K562 (cell line): ENCODE measurements around the gene CEACAM20. TPM values are rescaled to one million over a fixed set of nuclear protein-coding genes. Genes with fewer than 3 reads are reported as not detected.

Experiments used
- BMI1 ChIP-seq: fragments of 150-350 bp; IDR thresholded peaks from 2 replicates; pipeline ENCODE4 v1.6.1; 2014; ENCODE audit warnings: low read length
- ELK3 ChIP-seq: fragments of 450-650 bp; formaldehyde crosslinking; IDR thresholded peaks from 2 replicates; pipeline ENCODE4 v1.4.0; 2020; ENCODE audit warnings: mild to moderate bottlenecking
- HDAC3 ChIP-seq: fragments of 450-650 bp; IDR thresholded peaks from 2 replicates; pipeline ENCODE4 v1.6.1; 2018; ENCODE audit warnings: borderline replicate concordance, mild to moderate bottlenecking, moderate library complexity; ENCODE audit not compliant: partially characterized antibody
- HNRNPLL ChIP-seq: fragments of 200-400 bp; formaldehyde crosslinking; IDR thresholded peaks from 2 replicates; pipeline ENCODE4 v1.6.1; 2017; ENCODE audit warnings: low read length, low read depth, mild to moderate bottlenecking; ENCODE audit not compliant: poor library complexity, severe bottlenecking
- MYNN ChIP-seq, 2 experiments: sonication (generic); formaldehyde crosslinking in 1 of 2; IDR thresholded peaks; 2 replicates each; pipeline versions ENCODE4 v1.5.0 to v1.6.1; 2016 to 2020; ENCODE audit warnings: antibody characterized with exemption in 1 of 2, missing genetic modification reagents in 1 of 2
- PHTF2 ChIP-seq: fragments of 250-450 bp; sonication (Bioruptor Pico); IDR thresholded peaks from 2 replicates; pipeline ENCODE4 v1.5.0; 2021; ENCODE audit warnings: mild to moderate bottlenecking
- POLR2G ChIP-seq: fragments of 200-400 bp; formaldehyde crosslinking; IDR thresholded peaks from 2 replicates; pipeline ENCODE4 v1.6.1; 2017; ENCODE audit warnings: low read depth, mild to moderate bottlenecking, antibody characterized with exemption, low read length, moderate library complexity
- POLR3A ChIP-seq: IDR thresholded peaks from 2 replicates; pipeline ENCODE4 v1.6.1; 2011; ENCODE audit warnings: borderline replicate concordance, mild to moderate bottlenecking, moderate library complexity; ENCODE audit not compliant: insufficient read length, insufficient read depth; ENCODE audit errors: extremely low read depth
- POLR3G ChIP-seq: IDR thresholded peaks from 2 replicates; pipeline ENCODE4 v1.6.1; 2011; ENCODE audit not compliant: insufficient read length, insufficient replicate concordance; ENCODE audit errors: extremely low read depth
- RCOR1 ChIP-seq, 2 experiments: IDR thresholded peaks; 2 replicates each; pipeline ENCODE4 v1.6.1; 2012; ENCODE audit warnings: low read depth in 2 of 2, low read length in 2 of 2, borderline replicate concordance in 1 of 2, improper control_type of control experiment in 1 of 2
- RERE ChIP-seq: sonication (generic); formaldehyde crosslinking; IDR thresholded peaks from 2 replicates; pipeline ENCODE4 v1.8.0; 2023; ENCODE audit warnings: missing genetic modification reagents, mild to moderate bottlenecking, borderline replicate concordance
- SAP30 ChIP-seq: fragments of 200-600 bp; sonication (generic); IDR thresholded peaks from 2 replicates; pipeline ENCODE4 v1.6.1; 2012; ENCODE audit warnings: borderline replicate concordance, low read depth, mild to moderate bottlenecking, moderate library complexity, low read length, control low read depth, inconsistent platforms; ENCODE audit not compliant: insufficient read depth, poor library complexity, severe bottlenecking
- SMARCB1 ChIP-seq: IDR thresholded peaks from 2 replicates; pipeline ENCODE4 v1.6.1; 2011; ENCODE audit warnings: improper control_type of control experiment, low read depth; ENCODE audit not compliant: insufficient read length
- SREBF1 ChIP-seq: fragments of 150-350 bp; IDR thresholded peaks from 2 replicates; pipeline ENCODE4 v1.6.1; 2014; ENCODE audit warnings: antibody characterized with exemption, low read depth, low read length, borderline replicate concordance
- STAT5A ChIP-seq: IDR thresholded peaks from 2 replicates; pipeline ENCODE4 v1.6.1; 2012; ENCODE audit warnings: low read length, inconsistent platforms, borderline replicate concordance
- ZBTB2 ChIP-seq: fragments of 450-650 bp; IDR thresholded peaks from 2 replicates; pipeline ENCODE4 v1.6.1; 2016; ENCODE audit warnings: antibody characterized with exemption
- ZNF23 ChIP-seq: fragments of 250-450 bp; sonication (Bioruptor Pico); IDR thresholded peaks from 2 replicates; pipeline ENCODE4 v1.4.0; 2020; ENCODE audit warnings: mild to moderate bottlenecking
- ZNF561 ChIP-seq: fragments of 450-650 bp; formaldehyde crosslinking; conservative IDR thresholded peaks from 2 replicates; pipeline ENCODE4 v1.4.0; 2020; ENCODE audit warnings: mild to moderate bottlenecking, moderate library complexity
- polyA plus RNA-seq, 8 experiments: library from polyadenylated mRNA; depleted of rRNA in 4 of 8; stranded (reverse) in 5 of 8; unstranded in 3 of 8; fragments of >200 nt; fragmentation: Nextera tagmentation in 2 of 8; fragmentation: Illumina TruSeq in 1 of 8; extraction: Ambion mirVana in 2 of 8; extraction: Trizol in 1 of 8; gene quantifications; 2 replicates each; pipeline versions ENCODE4 v1.2.1 to v1.2.3, GENCODE V29; 2011 to 2014; ENCODE audit warnings: inconsistent platforms in 1 of 8, missing spikeins in 1 of 8
- total RNA-seq, 7 experiments: library from RNA; depleted of rRNA in 6 of 7; stranded (reverse); fragments of >200 nt in 6 of 7; fragmentation: Illumina TruSeq in 2 of 7; extraction: Trizol in 2 of 7; gene quantifications; 2 replicates each; pipeline versions ENCODE4 v1.2.1 to v1.2.3, GENCODE V29; 2011 to 2021; ENCODE audit warnings: low replicate concordance in 1 of 7

The CEACAM20 gene
- total and polyA plus RNA-seq, 9 of the 15 experiments (the other 6 are each of a cell fraction or from before 2014, with no cell fraction given): not detected

GRCh38 chr19:44499962-44500949 is 29.2 kb downstream of the CEACAM20 start, which contains the start of gene ZNF180 (continued):
- TF ChIP-seq RERE (CRISPR knock-in tag) (0 out of 2 replicates have a peak, but pooled peaks have one; percentile 51), POLR2G (peak; percentile 93), MYNN (IDR thresholded peaks at IDR 0.05) (no peak), MYNN (CRISPR knock-in tag; IDR thresholded peaks at IDR 0.05) (no peak), ELK3 (no peak), RCOR1 (IDR thresholded peaks at IDR 0.05; ENCODE audit: borderline replicate concordance in 1 of 2, low read depth in 2 of 2, low read length in 2 of 2) (peak in 1 of 2 experiments; percentile 18; a peak in 1 of 4 replicates), PHTF2 (no peak), POLR3G (no peak), ZNF23 (no peak), ZNF561 (CRISPR knock-in tag) (no peak), STAT5A (no peak; the same call in 1 of the 2 replicates), ZBTB2 (peak; percentile 96), HNRNPLL (peak; percentile 30), SREBF1 (no peak), BMI1 (no peak), SAP30 (peak; percentile 73), POLR3A (no peak), SMARCB1 (no peak), HDAC3 (no peak)
